NOMO-1 treated with dmso at 0.1 percent for 144 hours (cell line): ENCODE results near the gene VAC14.
"Not testable (repeated sequence)": the region's sequence is repeated elsewhere in the genome, so short reads cannot be mapped to it uniquely, and the experiment has no call there.

Source experiments
- DNase-seq: peaks from one replicate; lab custom pipeline; 2025; ENCODE audit not compliant: unreplicated experiment; lab: John Stamatoyannopoulos, UW

Gene VAC14

DNA sequence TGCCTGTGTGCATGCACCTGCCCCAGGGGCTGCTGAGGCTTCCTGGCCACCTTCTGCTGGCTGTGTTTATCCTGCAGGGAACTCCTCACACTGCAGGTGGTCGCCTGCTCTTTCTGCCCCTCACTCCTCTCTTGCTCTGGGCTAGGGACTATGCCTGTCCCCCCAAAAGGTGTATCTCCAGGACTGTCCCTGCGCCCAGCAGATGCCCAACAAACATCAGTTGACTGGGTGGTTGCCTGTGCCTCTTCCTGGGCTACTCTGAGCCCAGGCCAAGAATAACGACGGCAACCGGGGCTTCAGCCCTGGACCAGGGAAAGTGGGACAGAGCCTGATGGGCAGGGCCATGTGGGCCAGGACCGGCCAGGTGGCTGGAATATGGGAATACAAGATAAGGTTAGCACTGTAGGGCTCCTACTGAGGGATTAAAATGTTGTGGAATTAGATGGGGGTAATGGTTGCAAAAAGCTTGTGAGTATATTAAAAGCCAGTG lies 55.4 kb downstream of the VAC14 start:
- no peak for DNase-seq

DNA sequence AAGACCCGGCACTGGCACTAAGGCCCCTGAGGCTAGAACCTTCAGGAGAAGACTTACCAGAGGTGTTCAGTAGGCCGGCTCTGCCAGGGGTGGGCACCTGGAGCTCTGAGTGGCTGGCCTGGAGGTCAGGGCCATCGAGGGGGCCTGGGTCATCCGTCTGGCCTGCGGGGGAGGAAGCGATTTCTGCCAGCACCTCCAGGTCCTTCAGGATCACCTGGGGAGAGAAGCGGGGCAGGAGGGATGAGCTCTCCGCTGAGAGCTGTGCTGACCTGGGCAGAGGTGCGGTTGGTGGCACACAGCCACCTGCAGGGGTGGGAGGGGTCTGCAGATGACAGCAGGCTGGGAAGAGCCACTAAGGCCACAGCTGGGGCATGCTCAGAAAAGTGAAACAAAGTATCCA lies 56.6 kb downstream of the VAC14 start:
- no peak for DNase-seq

DNA sequence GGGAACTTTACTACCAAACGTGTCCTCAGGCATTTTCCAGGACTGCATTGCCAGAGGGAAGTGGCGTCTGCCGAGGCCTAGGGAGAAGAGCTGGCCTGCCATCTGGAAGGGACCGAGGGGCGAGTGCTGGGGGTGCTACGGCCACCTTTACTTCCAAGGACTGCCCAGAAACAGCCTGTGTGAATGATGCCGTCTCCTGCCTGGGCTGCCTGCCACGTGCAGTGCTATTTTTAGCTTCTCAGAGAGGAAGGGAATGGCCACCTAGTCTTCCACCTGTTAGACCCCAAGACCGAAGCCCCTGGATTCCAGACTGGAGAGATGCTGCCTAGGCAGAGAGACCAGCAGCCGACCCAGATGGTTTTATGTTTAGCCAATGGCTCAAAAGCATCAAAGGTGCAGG lies 57.2 kb downstream of the VAC14 start:
- DNase-seq = no peak

- not testable (repeated sequence) for DNase-seq
These were observed 58.0 kb downstream of the VAC14 start for GRCh38 chr16:70742967-70743366.

DNA sequence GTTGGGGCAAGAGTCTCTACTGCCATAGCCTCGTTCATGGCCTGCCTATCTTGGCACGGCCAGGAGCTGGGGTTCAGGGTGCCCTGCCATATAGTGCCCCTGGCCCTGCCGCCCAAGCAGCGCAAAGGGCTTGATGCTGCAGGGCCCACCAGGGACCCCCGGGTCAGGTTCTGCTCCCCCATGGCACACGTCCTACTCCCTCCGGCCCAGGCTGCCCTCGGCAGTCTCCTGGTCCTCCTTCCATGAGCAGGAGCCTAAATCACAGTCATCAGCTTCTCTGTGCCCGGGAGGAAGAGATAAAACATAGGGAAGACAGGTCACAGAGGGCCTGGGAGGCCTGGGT lies 59.2 kb downstream of the VAC14 start:
- DNase-seq = no peak

DNA sequence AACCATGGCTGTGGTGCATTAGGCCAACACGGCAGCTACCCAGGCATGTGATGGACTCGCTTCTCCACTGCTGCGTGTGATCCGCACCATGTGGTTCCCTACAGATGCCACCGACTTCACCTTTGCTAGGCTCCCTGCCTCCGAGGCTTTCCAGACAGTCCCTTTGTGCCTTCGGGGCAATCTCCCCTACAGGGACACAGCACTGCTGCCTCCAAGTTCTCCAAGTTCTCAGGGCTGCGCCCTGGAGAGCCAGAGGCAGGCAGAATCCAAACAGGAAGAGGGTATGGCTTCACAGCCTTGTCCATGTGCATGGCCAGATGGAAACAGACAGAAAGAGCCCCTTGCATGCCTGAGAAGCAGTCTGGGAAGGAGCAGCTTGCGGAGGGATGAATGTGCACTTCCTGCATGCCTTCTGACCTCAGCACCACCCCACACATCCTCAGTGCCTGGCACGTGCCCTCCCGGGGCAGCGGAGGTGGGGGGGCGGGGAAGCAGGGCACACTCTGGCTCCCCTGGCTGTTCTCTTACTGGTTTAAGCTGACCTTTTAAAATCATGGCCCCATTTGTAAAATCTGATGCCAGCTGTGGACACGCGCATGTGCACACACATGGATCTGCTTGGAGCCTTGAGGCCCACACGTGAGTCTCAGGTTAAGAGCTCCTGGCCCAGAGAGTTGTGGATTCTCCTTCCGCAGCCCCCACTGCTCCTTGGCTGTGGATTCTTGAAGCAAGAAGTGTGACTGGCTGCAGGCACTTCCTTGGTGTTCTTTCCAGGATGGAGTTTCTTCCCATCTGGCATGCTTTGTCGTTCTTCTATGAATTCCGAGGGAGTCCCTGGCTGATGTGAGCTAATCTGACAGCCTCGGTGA lies 59.8 kb downstream of the VAC14 start:
- DNase-seq = no peak

DNA sequence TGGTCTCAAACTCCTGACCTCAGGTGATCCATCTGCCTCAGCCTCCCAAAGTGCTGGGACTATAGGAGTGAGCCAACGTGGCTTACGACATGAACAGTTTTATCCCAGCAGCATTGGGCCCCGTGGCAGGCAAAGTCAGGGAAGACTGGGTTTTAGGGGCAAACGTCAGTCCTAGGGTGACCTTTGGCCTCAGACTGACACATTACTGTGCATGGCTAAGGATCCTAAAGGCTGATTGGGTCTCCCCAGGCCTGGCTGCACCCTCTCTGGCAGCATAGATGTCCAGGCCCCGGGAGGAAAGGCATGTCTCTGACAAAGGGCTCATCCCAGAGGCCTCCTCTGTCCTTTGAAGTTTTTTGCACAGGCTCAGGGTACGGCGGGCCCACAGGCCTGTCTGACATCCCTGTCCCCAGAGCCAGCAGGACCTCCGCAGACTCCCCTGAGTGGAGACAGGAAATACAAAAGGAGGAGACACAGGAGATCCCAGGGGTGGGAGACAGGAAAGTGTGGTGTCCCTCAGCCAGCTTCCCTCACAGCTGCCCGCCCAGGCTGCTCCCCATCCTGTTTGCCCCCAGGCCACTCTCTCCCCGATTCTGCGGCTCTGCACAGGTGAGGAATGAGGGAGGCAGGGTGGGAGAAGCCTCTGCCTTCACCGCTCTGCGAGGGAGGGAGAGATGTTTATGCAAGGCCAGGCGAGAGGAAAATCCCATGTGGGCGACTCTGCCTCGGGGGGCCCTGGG lies 60.6 kb downstream of the VAC14 start:
- DNase-seq = no peak

DNA sequence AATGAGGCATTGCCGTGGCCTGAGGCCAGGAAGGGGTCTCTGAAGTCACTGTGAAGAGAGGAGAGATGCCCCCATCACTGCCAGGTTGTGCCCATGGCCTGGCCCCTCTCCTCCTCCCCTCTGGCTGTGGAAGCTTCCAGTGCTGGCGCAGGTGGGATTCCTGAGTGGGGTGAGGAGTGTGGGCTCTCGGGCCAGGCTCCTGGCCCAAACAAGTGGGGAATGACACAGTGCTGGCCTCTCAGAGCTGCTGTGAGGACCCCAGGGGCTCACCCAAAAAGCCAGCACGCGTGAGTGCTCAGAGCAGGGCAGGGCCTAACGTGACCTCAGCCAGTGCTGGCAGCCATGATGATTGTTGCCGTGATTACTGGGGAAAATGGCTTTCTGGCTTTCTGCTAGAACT lies 61.6 kb downstream of the VAC14 start:
- DNase-seq = no peak

DNA sequence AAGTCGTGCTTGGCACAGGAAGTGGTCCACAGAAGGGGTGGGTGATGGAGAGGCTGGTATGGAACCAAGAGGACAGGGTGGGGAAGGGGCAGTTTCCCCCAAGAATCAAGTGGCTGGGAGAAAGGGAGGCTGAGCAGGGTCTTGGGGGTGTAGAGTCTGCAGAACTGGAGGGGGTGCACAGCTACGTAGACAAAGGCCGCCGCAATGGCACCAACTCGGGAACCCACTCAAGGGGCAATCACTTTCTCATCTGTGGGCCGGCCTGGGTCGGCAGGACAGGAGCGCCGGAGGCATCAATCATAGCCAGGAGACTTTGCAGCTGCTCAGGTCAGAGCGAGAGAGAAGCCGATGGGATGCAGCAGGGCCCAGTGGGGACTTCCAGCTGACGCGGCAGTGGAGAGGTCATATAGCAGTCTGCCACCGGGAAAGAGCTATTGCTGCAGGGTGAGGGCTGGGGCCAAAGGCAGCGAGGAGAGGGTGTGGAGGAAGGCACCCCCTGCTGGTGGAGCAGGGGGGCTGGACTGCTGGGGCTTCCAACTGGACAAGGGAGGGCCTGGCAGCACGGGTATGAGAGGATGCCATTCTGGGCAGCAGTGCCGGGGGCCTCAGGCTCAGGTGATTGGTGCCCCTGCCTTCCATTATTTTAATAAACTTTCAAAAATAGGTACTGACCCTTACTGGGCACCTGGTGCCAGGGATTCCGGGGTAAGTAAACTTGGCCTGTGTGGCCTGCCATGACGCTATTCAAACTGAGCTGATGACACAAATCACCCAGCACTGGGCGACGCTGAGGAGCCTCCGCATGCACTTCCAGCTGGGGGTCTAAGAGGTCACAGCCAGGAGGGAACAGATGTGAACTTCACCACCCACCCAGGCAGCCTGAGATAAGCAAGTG lies 62.6 kb downstream of the VAC14 start:
- DNase-seq = no peak

GRCh38 chr16:70737377-70738082 lies 63.4 kb downstream of the VAC14 start:
- DNase-seq = no peak

DNA sequence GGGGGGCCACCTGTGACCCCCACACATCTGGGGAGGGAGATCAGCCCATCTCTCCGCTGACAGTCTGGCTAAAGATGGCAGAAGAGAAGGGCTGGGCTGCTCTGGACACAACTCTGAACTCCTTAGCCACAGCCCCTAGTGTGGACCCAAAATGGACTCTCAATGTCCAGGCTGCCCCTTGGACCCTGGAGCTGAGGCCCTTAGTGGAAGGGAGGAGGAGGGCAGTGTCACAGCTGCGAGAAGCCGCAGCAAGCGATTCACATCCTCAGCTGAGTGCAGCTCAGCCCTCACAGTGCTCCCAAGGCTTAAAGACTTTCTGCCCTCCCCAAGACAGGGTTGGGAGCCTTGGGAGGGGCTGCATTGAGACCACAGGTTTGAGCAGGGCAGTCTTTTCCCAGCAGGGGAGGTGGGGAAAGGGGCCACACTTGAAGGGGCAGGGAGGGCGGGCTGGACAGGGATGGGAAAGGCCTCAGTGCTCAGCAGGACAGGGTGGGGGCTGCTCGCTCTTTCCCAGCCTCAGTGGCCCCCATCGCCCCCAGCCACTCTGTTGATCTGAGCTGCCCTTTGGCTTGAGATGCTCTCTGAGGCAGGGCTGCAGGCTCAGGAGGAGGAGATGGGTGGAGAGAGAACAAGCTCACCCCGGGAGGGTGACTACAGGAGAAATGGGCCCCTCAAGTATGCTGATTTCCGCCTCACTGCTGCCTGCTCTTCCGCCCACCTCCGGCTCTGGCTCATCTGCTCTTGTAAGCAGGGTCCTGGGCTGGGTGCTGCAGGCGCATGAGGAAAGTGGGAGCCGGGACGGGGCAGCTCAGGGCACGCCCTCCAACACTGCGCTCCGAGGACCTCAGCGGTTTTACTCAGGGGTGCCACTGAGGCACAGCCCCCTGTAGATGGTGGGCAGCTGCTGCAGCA lies 64.2 kb downstream of the VAC14 start:
- DNase-seq = no peak

- DNase-seq = no peak
These were observed 65.6 kb downstream of the VAC14 start for GRCh38 chr16:70735141-70735979.

GRCh38 chr16:70734522-70735095 lies 66.3 kb downstream of the VAC14 start:
- no peak for DNase-seq

- no peak for DNase-seq
These were observed 70.0 kb downstream of the VAC14 start for GRCh38 chr16:70730944-70731343.

DNA sequence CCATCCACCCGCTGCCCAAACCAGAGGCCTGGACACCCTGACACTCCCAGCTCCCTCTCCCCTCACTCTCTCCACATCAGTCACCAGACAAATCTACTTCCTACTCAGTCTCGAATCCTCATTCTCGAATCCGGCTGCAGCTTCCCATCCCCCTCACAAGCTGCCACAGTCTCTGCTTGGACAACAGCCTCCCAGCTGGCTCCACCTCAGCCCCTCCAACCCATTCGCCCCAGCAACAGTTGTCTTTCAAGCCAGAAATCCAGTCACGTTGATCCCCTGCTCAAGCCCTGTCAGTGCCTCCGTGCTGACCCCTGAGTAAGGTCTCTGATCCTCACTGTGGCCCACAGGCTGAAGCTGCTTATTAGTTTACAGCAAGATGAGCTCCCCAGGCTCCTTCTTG lies 70.9 kb downstream of the VAC14 start:
- DNase-seq = no peak

DNA sequence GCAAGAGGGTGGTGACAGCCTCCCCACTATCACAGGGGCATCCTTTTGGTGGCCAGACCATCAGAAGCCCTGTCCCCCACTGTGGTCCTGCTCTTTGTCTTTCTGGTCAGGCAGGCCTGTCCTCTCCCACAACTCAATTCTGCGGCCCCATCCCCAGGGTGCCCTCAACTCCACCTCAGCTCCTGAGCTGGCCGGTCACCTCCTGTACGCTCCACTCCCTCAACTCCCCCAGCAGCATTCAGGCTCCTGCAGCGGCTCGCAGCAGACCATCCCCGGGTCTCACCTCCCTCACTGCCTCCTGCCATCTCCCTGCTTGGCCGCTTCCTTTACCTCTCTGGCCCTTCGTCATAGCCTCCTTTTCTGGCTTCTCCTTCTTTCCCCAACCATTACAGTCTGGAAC lies 71.7 kb downstream of the VAC14 start:
- DNase-seq = no peak

DNA sequence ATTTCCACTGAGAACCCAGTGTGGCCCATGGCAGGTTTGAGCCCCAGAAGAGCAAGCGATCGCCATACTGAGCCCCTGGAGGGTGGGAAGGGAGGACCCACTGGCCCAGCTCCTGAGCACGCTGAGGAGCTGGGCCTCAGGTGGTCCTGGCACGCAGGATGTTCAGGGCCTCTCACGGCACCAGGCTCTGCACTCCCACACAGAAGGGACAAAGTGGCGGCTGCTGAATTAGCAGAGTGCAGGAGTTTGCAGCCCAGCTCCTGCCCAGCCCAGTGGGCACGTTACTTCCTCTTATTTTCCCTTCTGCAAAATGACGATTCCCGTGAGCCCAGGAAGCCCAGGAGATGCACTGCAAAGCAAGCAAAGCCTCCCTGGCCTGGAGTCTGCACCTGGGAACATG lies 72.8 kb downstream of the VAC14 start:
- DNase-seq = no peak

GRCh38 chr16:70726892-70727361 lies 74.0 kb downstream of the VAC14 start:
- DNase-seq = no peak
